ENCODE data around the gene TPD52L2.

The TPD52L2 gene

GRCh38 chr20:63939061-63939935 lies 74.2 kb downstream of the TPD52L2 start:
- peak overlapping the region; percentile 23; the same call in 1 of the 2 replicates for H3K27ac ChIP-seq
- TF ChIP-seq CTCF (IDR thresholded peaks at IDR 0.05), result no peak
- no peak for TF ChIP-seq ZFX (IDR thresholded peaks at IDR 0.05; ENCODE audit: borderline replicate concordance)

GRCh38 chr20:63940071-63940471 lies 75.0 kb downstream of the TPD52L2 start:
- no peak for TF ChIP-seq ZFX (IDR thresholded peaks at IDR 0.05; ENCODE audit: borderline replicate concordance)
- TF ChIP-seq CTCF (IDR thresholded peaks at IDR 0.05), result no peak

GRCh38 chr20:63940472-63941266 lies 75.6 kb downstream of the TPD52L2 start:
- TF ChIP-seq CTCF (IDR thresholded peaks at IDR 0.05) (no peak), ZFX (IDR thresholded peaks at IDR 0.05; ENCODE audit: borderline replicate concordance) (no peak)
- peak overlapping the region; percentile 57 for H3K27ac ChIP-seq

More at GRCh38 chr20:63940071-63940471, 75.0 kb downstream of the TPD52L2 start:
- H3K27ac ChIP-seq, result no peak overlapping the region
